Measurements from ENCODE around the gene P2RY14. TPM values are rescaled to one million over a fixed set of nuclear protein-coding genes. Genes with fewer than 3 reads are reported as not detected.

The P2RY14 gene
- total RNA-seq, 4 donors from 2014 or later = 1.8 to 9.5 (median 2.5) TPM

DNA sequence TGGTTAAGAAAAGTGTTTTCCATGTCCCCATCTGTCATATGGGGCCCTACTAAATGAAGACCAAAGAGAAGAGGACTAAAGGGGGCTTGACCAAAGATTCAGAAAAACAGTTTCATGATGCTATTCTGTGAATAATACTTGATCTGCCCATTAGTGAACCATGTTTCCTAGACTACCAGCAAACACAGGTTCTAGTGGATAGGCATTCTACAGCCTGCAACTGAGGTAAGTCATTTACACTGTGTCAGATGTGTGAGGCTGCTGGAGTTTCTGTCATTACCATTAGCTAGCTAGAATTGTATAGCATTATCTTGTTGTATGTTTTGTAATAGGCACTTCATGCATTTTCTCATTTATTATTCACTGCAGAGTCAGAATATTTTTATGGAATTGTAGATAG lies 81.9 kb downstream of the P2RY14 start:
- intact Hi-C loops (cut with DNase I) = no loop called here
- H3K4me1 ChIP-seq = no peaks in the 10 kb centered on the region
- H3K4me3 ChIP-seq (replicated peaks in 1 of 3) = no peak overlapping the region
- TF ChIP-seq POLR2A (IDR thresholded peaks at IDR 0.05) = no peak
- TF ChIP-seq, protein P1, sequence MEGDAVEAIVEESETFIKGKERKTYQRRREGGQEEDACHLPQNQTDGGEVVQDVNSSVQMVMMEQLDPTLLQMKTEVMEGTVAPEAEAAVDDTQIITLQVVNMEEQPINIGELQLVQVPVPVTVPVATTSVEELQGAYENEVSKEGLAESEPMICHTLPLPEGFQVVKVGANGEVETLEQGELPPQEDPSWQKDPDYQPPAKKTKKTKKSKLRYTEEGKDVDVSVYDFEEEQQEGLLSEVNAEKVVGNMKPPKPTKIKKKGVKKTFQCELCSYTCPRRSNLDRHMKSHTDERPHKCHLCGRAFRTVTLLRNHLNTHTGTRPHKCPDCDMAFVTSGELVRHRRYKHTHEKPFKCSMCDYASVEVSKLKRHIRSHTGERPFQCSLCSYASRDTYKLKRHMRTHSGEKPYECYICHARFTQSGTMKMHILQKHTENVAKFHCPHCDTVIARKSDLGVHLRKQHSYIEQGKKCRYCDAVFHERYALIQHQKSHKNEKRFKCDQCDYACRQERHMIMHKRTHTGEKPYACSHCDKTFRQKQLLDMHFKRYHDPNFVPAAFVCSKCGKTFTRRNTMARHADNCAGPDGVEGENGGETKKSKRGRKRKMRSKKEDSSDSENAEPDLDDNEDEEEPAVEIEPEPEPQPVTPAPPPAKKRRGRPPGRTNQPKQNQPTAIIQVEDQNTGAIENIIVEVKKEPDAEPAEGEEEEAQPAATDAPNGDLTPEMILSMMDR (IDR thresholded peaks at IDR 0.05) = no peak
- no peaks in the 10 kb centered on the region for H3K9me3 ChIP-seq
- H3K27ac ChIP-seq = no peak overlapping the region
- H3K27me3 ChIP-seq = no peaks in the 10 kb centered on the region
- no peaks in the 10 kb centered on the region for H3K36me3 ChIP-seq
- no peak for DNase-seq

DNA sequence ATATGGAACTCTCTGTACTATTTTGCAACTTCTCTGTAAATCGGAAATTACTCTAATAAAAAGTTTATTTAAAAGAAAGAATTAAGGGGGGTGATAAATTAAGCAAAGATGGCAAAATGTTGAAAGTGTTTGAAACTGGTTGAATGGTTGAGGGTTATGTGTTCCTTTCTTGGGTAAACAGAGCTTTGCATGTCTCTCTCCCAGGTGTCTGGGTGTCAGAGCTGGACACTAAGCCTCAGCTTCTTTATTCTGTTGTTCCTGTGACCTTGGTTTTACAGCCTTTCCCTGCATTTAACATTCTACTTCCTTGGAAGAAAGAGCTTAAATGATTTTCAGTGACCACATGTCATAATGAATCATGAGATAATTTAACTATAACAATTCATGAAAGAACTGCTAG lies 82.5 kb downstream of the P2RY14 start:
- H3K4me1 ChIP-seq = no peaks in the 10 kb centered on the region
- WGBS, 2 donors = 91 to 92% methylated on average over 1 of the region's 1 CpG
- intact Hi-C loops (cut with DNase I) = no loop called here

DNA sequence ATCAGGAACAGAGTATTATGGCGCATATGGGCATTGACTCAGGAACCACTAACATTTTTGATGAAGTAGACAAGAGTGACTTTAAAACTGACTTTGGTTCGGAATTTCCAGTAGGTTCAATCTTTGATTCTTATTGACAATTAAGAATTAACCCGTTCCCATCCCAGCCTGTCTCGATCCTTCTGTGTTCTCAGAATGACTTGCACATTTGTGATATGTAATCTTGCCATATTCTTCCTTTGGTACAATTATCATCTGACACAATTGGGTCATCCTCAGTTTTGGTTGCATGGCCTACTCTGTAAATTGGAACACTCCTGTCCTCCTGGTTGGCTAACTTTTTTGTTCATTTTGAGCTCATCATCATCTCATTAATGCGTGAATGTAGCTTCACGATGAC lies 85.8 kb downstream of the P2RY14 start:
- 96% methylated on average over 6 of the region's 6 CpGs for WGBS, 2 donors
- TF ChIP-seq, protein P1 (IDR thresholded peaks at IDR 0.05) = no peak
- TF ChIP-seq POLR2A (IDR thresholded peaks at IDR 0.05) = no peak
- Histone ChIP-seq H3K36me3 (no peaks in the 10 kb centered on the region), H3K9me3 (no peaks in the 10 kb centered on the region), H3K27me3 (no peaks in the 10 kb centered on the region), H3K27ac (no peak overlapping the region), H3K4me1 (peaks cover 0 to 5% of the 10 kb centered on the region in 2 donors), H3K4me3 (replicated peaks in 1 of 3) (no peak overlapping the region)
- intact Hi-C loops (cut with DNase I) = no loop called here
- DNase-seq = no peak

More for the DNA sequence above, 82.5 kb downstream of the P2RY14 start:
- Histone ChIP-seq H3K4me3 (replicated peaks in 1 of 3) (no peak overlapping the region), H3K36me3 (no peaks in the 10 kb centered on the region), H3K9me3 (no peaks in the 10 kb centered on the region), H3K27me3 (no peaks in the 10 kb centered on the region), H3K27ac (no peak overlapping the region)
- TF ChIP-seq, protein P1 (IDR thresholded peaks at IDR 0.05) = no peak
- TF ChIP-seq POLR2A (IDR thresholded peaks at IDR 0.05) = no peak
- DNase-seq = no peak

DNA sequence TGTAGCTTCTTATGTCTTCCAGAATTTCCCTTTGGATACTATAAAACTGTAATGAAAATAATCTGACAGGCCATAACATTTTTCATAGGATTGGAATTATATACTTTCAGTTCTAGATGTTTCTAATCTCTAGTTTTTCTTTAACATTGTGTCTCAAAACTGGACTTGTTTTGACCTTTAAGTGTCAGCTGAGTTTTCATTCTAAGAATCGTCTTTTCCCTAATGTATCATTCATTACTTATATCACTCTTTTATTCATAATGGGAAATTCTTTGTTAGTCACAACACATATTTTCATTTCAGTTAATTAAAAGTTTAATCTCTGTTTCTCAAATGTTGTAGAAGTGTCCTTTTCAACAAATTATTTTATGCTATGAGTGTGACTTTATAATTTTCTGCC lies 87.2 kb downstream of the P2RY14 start:
- Histone ChIP-seq H3K27me3 (no peaks in the 10 kb centered on the region), H3K9me3 (no peaks in the 10 kb centered on the region), H3K27ac (no peak overlapping the region), H3K4me1 (peaks cover 0 to 5% of the 10 kb centered on the region in 2 donors), H3K36me3 (no peaks in the 10 kb centered on the region), H3K4me3 (replicated peaks in 1 of 3) (no peak overlapping the region)
- TF ChIP-seq POLR2A (IDR thresholded peaks at IDR 0.05) = no peak
- TF ChIP-seq, protein P1 (IDR thresholded peaks at IDR 0.05) = no peak
- intact Hi-C loops (cut with DNase I) = no loop called here
- no peak for DNase-seq
- WGBS, 2 donors = 93% methylated on average over 1 of the region's 1 CpG

DNA sequence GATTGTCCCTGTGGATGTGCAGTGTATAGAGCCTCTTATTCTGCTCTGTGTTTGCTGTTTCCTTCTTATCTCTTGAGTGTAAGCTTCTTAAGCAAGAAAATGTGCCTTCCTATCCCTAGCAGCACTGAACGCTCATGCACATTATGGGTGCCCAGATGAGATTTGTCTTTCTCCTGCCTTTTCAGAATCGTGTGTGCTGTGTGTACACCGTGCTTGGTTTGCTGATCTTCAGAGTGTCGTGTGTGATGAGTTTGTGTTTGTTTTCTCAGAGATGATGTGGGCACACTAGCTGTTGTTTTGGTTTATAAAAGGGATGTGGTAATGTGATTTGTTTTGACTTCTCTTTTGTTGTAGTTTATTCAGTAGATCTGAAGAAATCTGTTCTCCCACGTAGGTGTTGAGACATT lies 95.1 kb downstream of the P2RY14 start:
- no peak overlapping the region for H3K4me3 ChIP-seq (replicated peaks in 1 of 3)
- no peak for TF ChIP-seq POLR2A (IDR thresholded peaks at IDR 0.05)
- DNase-seq = no peak
- H3K27me3 ChIP-seq = no peaks in the 10 kb centered on the region
- intact Hi-C loops (cut with DNase I) = no loop called here
- H3K4me1 ChIP-seq = no peaks in the 10 kb centered on the region
- H3K9me3 ChIP-seq = no peaks in the 10 kb centered on the region
- WGBS, 2 donors = 66 to 74% methylated on average over 5 of the region's 5 CpGs
- no peak overlapping the region for H3K27ac ChIP-seq
- no peaks in the 10 kb centered on the region for H3K36me3 ChIP-seq
